Trophoblast cell (in vitro differentiated cells and primary cell): ENCODE results near the gene ATXN1.

Experiments used
- DNase-seq, 2 donors: peaks; one replicate each; pipeline ENCODE4 v3.0.0-alpha.2; 2016
- H2AFZ ChIP-seq: 2 replicates; pipeline ENCODE4 v1.6.1; 2013; ENCODE audit warnings: low read length, moderate library complexity, mild to moderate bottlenecking; ENCODE audit not compliant: insufficient read depth, poor library complexity
- H2AK5ac ChIP-seq: 2 replicates; pipeline ENCODE4 v1.6.1; 2013; ENCODE audit warnings: mild to moderate bottlenecking, low read length
- H2BK120ac ChIP-seq: 2 replicates; pipeline ENCODE4 v1.6.1; 2013; ENCODE audit warnings: low read length, mild to moderate bottlenecking, moderate library complexity; ENCODE audit not compliant: insufficient read depth, poor library complexity
- H2BK12ac ChIP-seq: 2 replicates; pipeline ENCODE4 v1.6.1; 2013; ENCODE audit warnings: mild to moderate bottlenecking, low read length, moderate library complexity
- H2BK5ac ChIP-seq: 2 replicates; pipeline ENCODE4 v1.6.1; 2013; ENCODE audit warnings: low read length, low read depth, moderate library complexity, mild to moderate bottlenecking; ENCODE audit not compliant: poor library complexity
- H3K14ac ChIP-seq: 2 replicates; pipeline ENCODE4 v1.6.1; 2013; ENCODE audit warnings: mild to moderate bottlenecking, low read length
- H3K18ac ChIP-seq: 2 replicates; pipeline ENCODE4 v1.6.1; 2013; ENCODE audit warnings: mild to moderate bottlenecking, low read length
- H3K23ac ChIP-seq: 2 replicates; pipeline ENCODE4 v1.6.1; 2013; ENCODE audit warnings: low read length
- H3K27ac ChIP-seq: 2 replicates; pipeline ENCODE4 v1.5.1; 2013; ENCODE audit warnings: low read depth, mild to moderate bottlenecking, inconsistent platforms, low read length, moderate library complexity
- H3K27me3 ChIP-seq: 2 replicates; pipeline ENCODE4 v1.6.1; 2013; ENCODE audit warnings: inconsistent platforms, mild to moderate bottlenecking, low read length, moderate library complexity; ENCODE audit not compliant: insufficient read depth
- H3K36me3 ChIP-seq, 2 experiments: 1 replicate in 1 of 2; 2 replicates in 1 of 2; pipeline ENCODE4 v1.6.1; 2013; ENCODE audit warnings: low read length in 2 of 2, mild to moderate bottlenecking in 2 of 2, moderate library complexity in 1 of 2; ENCODE audit not compliant: insufficient read depth in 2 of 2, control insufficient read depth in 1 of 2
- H3K4ac ChIP-seq: 2 replicates; pipeline ENCODE4 v1.6.1; 2013; ENCODE audit warnings: low read depth, mild to moderate bottlenecking, low read length, moderate library complexity
- H3K4me1 ChIP-seq, 2 experiments: 1 replicate in 1 of 2; 2 replicates in 1 of 2; pipeline ENCODE4 v1.6.1; 2013; ENCODE audit warnings: low read length in 2 of 2, mild to moderate bottlenecking in 2 of 2, moderate library complexity in 1 of 2; ENCODE audit not compliant: insufficient read depth in 2 of 2, control insufficient read depth in 1 of 2
- H3K4me2 ChIP-seq: 2 replicates; pipeline ENCODE4 v1.6.1; 2013; ENCODE audit warnings: inconsistent platforms, mild to moderate bottlenecking, low read length, moderate library complexity
- H3K4me3 ChIP-seq: 2 replicates; pipeline ENCODE4 v1.5.1; 2013; ENCODE audit warnings: mild to moderate bottlenecking, low read depth, low read length, inconsistent platforms
- H3K79me1 ChIP-seq: one replicate; pipeline ENCODE4 v1.6.1; 2013; ENCODE audit warnings: low read length
- H3K79me2 ChIP-seq: 2 replicates; pipeline ENCODE4 v1.6.1; 2013; ENCODE audit warnings: low read length, mild to moderate bottlenecking; ENCODE audit not compliant: control insufficient read depth, insufficient read depth, poor library complexity
- H3K9ac ChIP-seq: 2 replicates; pipeline ENCODE4 v1.6.1; 2013; ENCODE audit warnings: mild to moderate bottlenecking, low read length
- H3K9me3 ChIP-seq: 2 replicates; pipeline ENCODE4 v1.6.1; 2013; ENCODE audit warnings: low read depth, mild to moderate bottlenecking, control low read depth, inconsistent platforms, low read length; ENCODE audit not compliant: insufficient read depth
- H4K12ac ChIP-seq: 2 replicates; pipeline ENCODE4 v1.6.1; 2013; ENCODE audit warnings: low read depth, mild to moderate bottlenecking, low read length, moderate library complexity
- H4K8ac ChIP-seq: 2 replicates; pipeline ENCODE4 v1.6.1; 2013; ENCODE audit warnings: low read depth, mild to moderate bottlenecking, low read length, moderate library complexity
- H4K91ac ChIP-seq: one replicate; pipeline ENCODE4 v1.6.1; 2013; ENCODE audit warnings: low read depth, mild to moderate bottlenecking, low read length, moderate library complexity
- WGBS: extraction: QIAGEN DNeasy Blood & Tissue Kit; methylation state at CpG from one replicate; pipeline ENCODE4 v1.1.7; 2013; ENCODE audit warnings: missing lambda C conversion rate; ENCODE audit not compliant: insufficient read length, insufficient coverage; ENCODE audit errors: extremely low coverage; 5-methylcytosine and 5-hydroxymethylcytosine counted together

The ATXN1 gene

DNA sequence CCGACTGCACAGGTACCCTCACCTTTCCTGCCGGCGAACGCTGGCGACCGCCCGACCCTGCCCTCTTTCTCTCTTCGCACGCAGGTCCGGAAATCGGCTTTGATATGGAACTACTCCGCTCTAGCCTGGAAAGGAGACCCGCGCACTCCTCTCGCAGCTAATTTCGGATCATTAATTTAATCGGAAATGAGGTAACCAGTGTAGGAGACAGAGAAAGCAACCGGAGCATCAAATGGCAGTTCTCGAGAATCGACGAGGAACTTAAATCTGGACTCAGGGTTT, 949 bp upstream of the ATXN1 start:
- Histone ChIP-seq H3K4me3 (peak overlapping the region; percentile 73), H3K4me2 (peak overlapping the region; percentile 96), H2BK12ac (no peak overlapping the region), H4K12ac (no peak overlapping the region), H3K27me3 (no peaks in the 10 kb centered on the region), H3K9me3 (no peaks in the 10 kb centered on the region), H4K8ac (peak overlapping the region; percentile 57), H3K79me1 (peaks cover 20% of the 10 kb centered on the region), H3K4ac (peak overlapping the region; percentile 47), H3K18ac (no peak overlapping the region), H2BK5ac (no peak overlapping the region), H2AK5ac (no peak overlapping the region), H4K91ac (peak overlapping the region; percentile 74), H3K4me1 (peaks cover 0 to 11% of the 10 kb centered on the region in 2 experiments), H3K23ac (no peak overlapping the region), H2BK120ac (peak overlapping the region; percentile 73), H3K14ac (peak overlapping the region; percentile 58), H3K36me3 (no peaks in the 10 kb centered on the region), H2AFZ (peak overlapping the region; percentile 89), H3K79me2 (peaks cover 12% of the 10 kb centered on the region), H3K9ac (peak overlapping the region; percentile 62), H3K27ac (peak overlapping the region; percentile 5)
- no peak for DNase-seq
- WGBS = no CpG with 5 or more reads among the region's 21 CpGs

DNA sequence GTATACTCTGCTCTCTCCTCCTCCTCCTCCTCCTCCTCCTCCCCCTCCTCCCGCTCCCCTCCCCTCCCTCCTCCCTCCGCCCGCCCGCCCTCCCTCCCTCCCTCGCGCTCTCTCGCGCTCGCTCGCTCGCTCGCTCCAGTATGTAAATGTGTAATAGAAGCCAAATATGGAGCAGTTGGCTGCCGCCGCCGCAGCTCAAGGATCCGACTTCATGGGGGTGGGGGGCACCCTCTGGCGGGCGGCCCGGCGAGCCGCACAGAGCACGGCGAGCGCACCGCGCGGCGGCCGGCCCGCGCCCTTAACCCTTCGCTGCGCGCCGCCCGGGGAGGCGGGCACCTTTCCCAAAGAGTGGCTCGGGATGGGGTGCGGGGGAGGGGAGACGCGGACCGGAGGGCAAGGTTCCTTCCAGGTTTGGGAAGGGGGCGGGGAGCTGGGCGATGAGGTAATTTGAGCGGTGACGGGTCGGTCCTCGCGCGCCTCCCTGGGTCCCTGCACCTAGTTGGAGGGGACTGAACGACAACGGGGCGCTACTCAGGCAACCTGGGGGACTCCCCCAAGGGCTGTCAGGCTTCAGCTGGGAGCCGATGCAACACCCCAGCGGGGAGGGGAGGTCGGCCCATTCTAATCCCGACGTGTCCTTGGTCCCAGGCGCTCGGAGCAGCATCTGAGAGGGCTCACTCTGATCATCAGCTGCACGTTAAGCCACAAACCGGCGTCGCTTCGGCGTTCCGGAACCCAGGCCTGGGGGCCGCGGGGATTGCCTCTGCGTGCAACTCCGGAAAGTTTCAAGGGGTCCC, 409 bp upstream of the ATXN1 start:
- WGBS = no CpG with 5 or more reads among the region's 71 CpGs
- peak overlapping the region; percentile 85 for H4K8ac ChIP-seq
- DNase-seq = peak; percentile 73 to 85
- peak overlapping the region; percentile 96 for H3K4me2 ChIP-seq
- H2BK120ac ChIP-seq = peak overlapping the region; percentile 73
- H3K4ac ChIP-seq = peak overlapping the region; percentile 47
- H2AK5ac ChIP-seq = no peak overlapping the region
- H3K4me1 ChIP-seq = peaks cover 0 to 11% of the 10 kb centered on the region in 2 experiments
- H3K36me3 ChIP-seq = no peaks in the 10 kb centered on the region
- H4K12ac ChIP-seq = no peak overlapping the region
- H3K9ac ChIP-seq = peak overlapping the region; percentile 95
- peaks cover 12% of the 10 kb centered on the region for H3K79me2 ChIP-seq
- H3K27ac ChIP-seq = peak overlapping the region; percentile 55
- H3K23ac ChIP-seq = no peak overlapping the region
- no peak overlapping the region for H3K18ac ChIP-seq
- H3K9me3 ChIP-seq = no peaks in the 10 kb centered on the region
- peak overlapping the region; percentile 94 for H3K4me3 ChIP-seq
- H3K27me3 ChIP-seq = no peaks in the 10 kb centered on the region
- H2BK5ac ChIP-seq = peak overlapping the region; percentile 84
- H3K79me1 ChIP-seq = peaks cover 20% of the 10 kb centered on the region
- H2BK12ac ChIP-seq = peak overlapping the region; percentile 63
- peak overlapping the region; percentile 74 for H4K91ac ChIP-seq
- peak overlapping the region; percentile 89 for H2AFZ ChIP-seq
- peak overlapping the region; percentile 58 for H3K14ac ChIP-seq

GRCh38 chr6:16759646-16760515, 1.4 kb downstream of the ATXN1 start:
- Histone ChIP-seq H3K9me3 (no peaks in the 10 kb centered on the region), H2AK5ac (no peak overlapping the region), H3K18ac (peak overlapping the region; percentile 99), H3K36me3 (no peaks in the 10 kb centered on the region), H3K4ac (peak overlapping the region; percentile 90), H3K4me1 (peaks cover 0 to 11% of the 10 kb centered on the region in 2 experiments), H3K27ac (peak overlapping the region; percentile 88), H2BK12ac (peak overlapping the region; percentile 24), H3K79me1 (peaks cover 20% of the 10 kb centered on the region), H2BK5ac (peak overlapping the region; percentile 97), H2AFZ (peak overlapping the region; percentile 91), H3K14ac (peak overlapping the region; percentile 95), H3K23ac (no peak overlapping the region), H3K27me3 (no peaks in the 10 kb centered on the region), H2BK120ac (peak overlapping the region; percentile 94), H4K12ac (peak overlapping the region; percentile 70), H3K79me2 (peaks cover 12% of the 10 kb centered on the region), H3K9ac (peak overlapping the region; percentile 91), H4K91ac (peak overlapping the region; percentile 86), H3K4me2 (peak overlapping the region; percentile 74), H4K8ac (peak overlapping the region; percentile 27), H3K4me3 (peak overlapping the region; percentile 94)
- peak; percentile 84 to 86 for DNase-seq
- WGBS = no CpG with 5 or more reads among the region's 87 CpGs

DNA sequence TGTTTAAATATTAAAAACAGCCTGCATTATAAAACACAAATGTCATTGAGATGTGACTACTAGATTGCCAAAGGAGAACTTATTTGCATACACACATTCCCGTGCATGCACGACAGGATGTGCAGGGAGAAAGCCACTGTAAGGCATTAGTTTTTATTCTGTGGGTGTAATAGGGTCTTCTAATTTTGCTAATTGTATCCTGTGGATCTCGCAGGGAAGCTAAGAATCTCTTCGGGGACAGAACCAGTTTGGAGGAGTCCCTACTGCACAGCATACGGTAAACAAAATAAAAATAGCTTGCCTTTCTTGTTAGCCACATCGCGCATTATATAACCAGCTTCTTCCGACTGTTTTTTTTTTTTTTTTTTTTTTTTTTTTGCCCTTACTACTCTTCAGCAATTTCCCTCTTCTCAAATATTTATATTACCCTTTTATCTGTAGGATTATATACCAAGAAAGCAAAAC, 2.0 kb downstream of the ATXN1 start:
- Histone ChIP-seq H3K79me2 (peaks cover 12% of the 10 kb centered on the region), H2BK120ac (no peak overlapping the region), H3K79me1 (peaks cover 20% of the 10 kb centered on the region), H4K8ac (no peak overlapping the region), H2AFZ (no peak overlapping the region), H4K12ac (no peak overlapping the region), H3K4me2 (peak overlapping the region; percentile 74), H2BK5ac (no peak overlapping the region), H2AK5ac (no peak overlapping the region), H3K23ac (no peak overlapping the region), H4K91ac (no peak overlapping the region), H3K4me3 (peak overlapping the region; percentile 94), H3K9ac (no peak overlapping the region), H3K14ac (no peak overlapping the region), H3K18ac (no peak overlapping the region), H3K4me1 (peaks cover 0 to 11% of the 10 kb centered on the region in 2 experiments), H3K27me3 (no peaks in the 10 kb centered on the region), H3K4ac (no peak overlapping the region), H3K36me3 (no peaks in the 10 kb centered on the region), H2BK12ac (no peak overlapping the region), H3K9me3 (no peaks in the 10 kb centered on the region), H3K27ac (no peak overlapping the region)
- WGBS = no CpG with 5 or more reads among the region's 8 CpGs
- DNase-seq = peak in 1 of 2 donors; percentile 42
